NOMO-1 treated with dmso at 0.1 percent for 144 hours (cell line): ENCODE measurements around the gene GEMIN7.

ENCODE experiments used
- DNase-seq: peaks from one replicate; lab custom pipeline; 2025; ENCODE audit not compliant: unreplicated experiment; lab: John Stamatoyannopoulos, UW

The GEMIN7 gene

GRCh38 chr19:45125360-45125759, 46.3 kb downstream of the GEMIN7 start:
- DNase-seq = no peak

- DNase-seq = peak; percentile 8
Observed at GRCh38 chr19:45125975-45126493, 47.0 kb downstream of the GEMIN7 start.

GRCh38 chr19:45126654-45127053, 47.6 kb downstream of the GEMIN7 start:
- no peak for DNase-seq

GRCh38 chr19:45128146-45128545, 49.1 kb downstream of the GEMIN7 start:
- DNase-seq = no peak

- no peak for DNase-seq
Observed at GRCh38 chr19:45128806-45129205, 49.7 kb downstream of the GEMIN7 start.

GRCh38 chr19:45130236-45130635, 51.2 kb downstream of the GEMIN7 start:
- no peak for DNase-seq

- no peak for DNase-seq
Observed at GRCh38 chr19:45130888-45131615, 52.0 kb downstream of the GEMIN7 start.

GRCh38 chr19:45133661-45134060, 54.6 kb downstream of the GEMIN7 start:
- DNase-seq = no peak

- DNase-seq = no peak
Observed at GRCh38 chr19:45135176-45135885, 56.3 kb downstream of the GEMIN7 start.

GRCh38 chr19:45136507-45137178, 57.6 kb downstream of the GEMIN7 start:
- no peak for DNase-seq

- no peak for DNase-seq
Observed at GRCh38 chr19:45137179-45137761, 58.2 kb downstream of the GEMIN7 start.

GRCh38 chr19:45138303-45138751, 59.3 kb downstream of the GEMIN7 start:
- DNase-seq = no peak

GRCh38 chr19:45139286-45140143, 60.5 kb downstream of the GEMIN7 start:
- DNase-seq = no peak

- no peak for DNase-seq
Observed at GRCh38 chr19:45140144-45140503, 61.1 kb downstream of the GEMIN7 start.

GRCh38 chr19:45140533-45140932, 61.5 kb downstream of the GEMIN7 start:
- no peak for DNase-seq
